Measurements from ENCODE around the gene SDHAF4. TPM values are rescaled to one million over a fixed set of nuclear protein-coding genes. Genes with fewer than 3 reads are reported as not detected.
"Not testable (repeated sequence)": the region's sequence is repeated elsewhere in the genome, so short reads cannot be mapped to it uniquely, and the experiment has no call there.

SDHAF4 gene
- total RNA-seq, 1 experiment from 2014 or later, result 13.1 TPM

- Mint-ChIP-seq H3K9me3 (ENCODE audit: unreplicated experiment) (no peaks in the 10 kb centered on the region), H3K4me1 (ENCODE audit: insufficient read depth, unreplicated experiment) (no peaks in the 10 kb centered on the region), H3K27ac (ENCODE audit: low read depth, unreplicated experiment) (no peak overlapping the region), H3K36me3 (ENCODE audit: insufficient read depth, unreplicated experiment) (peaks cover 6% of the 10 kb centered on the region), H3K27me3 (ENCODE audit: insufficient read depth, unreplicated experiment) (no peaks in the 10 kb centered on the region), H3K4me3 (ENCODE audit: unreplicated experiment) (no peak overlapping the region)
- ChIA-PET POLR2A (interaction anchor here (0.6 kb wide), 1 partner anchor 35 kb away, joined by 3 read pairs; no protein-coding TSS in a partner anchor), CTCF (interaction anchor here (0.6 kb wide), 1 partner anchor 20 kb away, joined by 3 read pairs; no protein-coding TSS in a partner anchor)
- TF ChIP-seq CTCF (IDR thresholded peaks at IDR 0.05; ENCODE audit: unreplicated experiment), result no peak
- BruUV-seq (replicated peaks), result no TSS peak
- DNase-seq (ENCODE audit: unreplicated experiment), result no peak
- intact Hi-C loops (cut with micrococcal nuclease), result no loop called here
Observed at GRCh38 chr6:70551566-70551965, 15.2 kb upstream of the SDHAF4 start.

- DNase-seq (ENCODE audit: unreplicated experiment); intact Hi-C loops (cut with micrococcal nuclease); H3K27me3 Mint-ChIP-seq (ENCODE audit: insufficient read depth, unreplicated experiment); H3K4me3 Mint-ChIP-seq (ENCODE audit: unreplicated experiment); H3K9me3 Mint-ChIP-seq (ENCODE audit: unreplicated experiment); BruUV-seq (replicated peaks); POLR2A ChIA-PET; H3K27ac Mint-ChIP-seq (ENCODE audit: low read depth, unreplicated experiment); H3K4me1 Mint-ChIP-seq (ENCODE audit: insufficient read depth, unreplicated experiment); H3K36me3 Mint-ChIP-seq (ENCODE audit: insufficient read depth, unreplicated experiment): not testable (repeated sequence)
- CTCF ChIA-PET, result interaction anchor here (0.6 kb wide), 1 partner anchor 21 kb away, joined by 3 read pairs; no protein-coding TSS in a partner anchor
Observed at GRCh38 chr6:70552286-70552940, 14.3 kb upstream of the SDHAF4 start.

- H3K4me1 Mint-ChIP-seq (ENCODE audit: insufficient read depth, unreplicated experiment), result no peaks in the 10 kb centered on the region
- no peak overlapping the region for H3K27ac Mint-ChIP-seq (ENCODE audit: low read depth, unreplicated experiment)
- BruUV-seq (replicated peaks), result no TSS peak
Observed at GRCh38 chr6:70552974-70553373, 13.8 kb upstream of the SDHAF4 start.

GRCh38 chr6:70557998-70558397, 8.7 kb upstream of the SDHAF4 start:
- TF ChIP-seq CTCF (IDR thresholded peaks at IDR 0.05; ENCODE audit: unreplicated experiment), result no peak
- BruUV-seq (replicated peaks), result no TSS peak
- H3K4me1 Mint-ChIP-seq (ENCODE audit: insufficient read depth, unreplicated experiment), result no peaks in the 10 kb centered on the region
- ChIA-PET CTCF (interaction anchor here (0.9 to 2.7 kb wide), 3 partner anchors 8 to 327 kb away, joined by 3 to 8 read pairs (median 8); partner anchors contain the start of gene SDHAF4), POLR2A (no interaction called here)
- no peak overlapping the region for H3K4me3 Mint-ChIP-seq (ENCODE audit: unreplicated experiment)
- intact Hi-C loops (cut with micrococcal nuclease), result no loop called here
- no peaks in the 10 kb centered on the region for H3K27me3 Mint-ChIP-seq (ENCODE audit: insufficient read depth, unreplicated experiment)
- no peak for DNase-seq (ENCODE audit: unreplicated experiment)
- H3K27ac Mint-ChIP-seq (ENCODE audit: low read depth, unreplicated experiment), result no peak overlapping the region
- H3K36me3 Mint-ChIP-seq (ENCODE audit: insufficient read depth, unreplicated experiment), result peaks cover 10% of the 10 kb centered on the region
- H3K9me3 Mint-ChIP-seq (ENCODE audit: unreplicated experiment), result no peaks in the 10 kb centered on the region

More at GRCh38 chr6:70552974-70553373, 13.8 kb upstream of the SDHAF4 start:
- intact Hi-C loops (cut with micrococcal nuclease), result no loop called here
- Mint-ChIP-seq H3K36me3 (ENCODE audit: insufficient read depth, unreplicated experiment) (peaks cover 6% of the 10 kb centered on the region), H3K27me3 (ENCODE audit: insufficient read depth, unreplicated experiment) (no peaks in the 10 kb centered on the region), H3K4me3 (ENCODE audit: unreplicated experiment) (no peak overlapping the region), H3K9me3 (ENCODE audit: unreplicated experiment) (no peaks in the 10 kb centered on the region)
- TF ChIP-seq CTCF (IDR thresholded peaks at IDR 0.05; ENCODE audit: unreplicated experiment), result no peak
- POLR2A ChIA-PET, result interaction anchor here (1.1 kb wide), 1 partner anchor 10 kb away, joined by 3 read pairs; no protein-coding TSS in a partner anchor
- CTCF ChIA-PET, result interaction anchor here (1.2 kb wide), 1 partner anchor 343 kb away, joined by 3 read pairs; no protein-coding TSS in a partner anchor
- DNase-seq (ENCODE audit: unreplicated experiment), result no peak

- CTCF ChIA-PET, result interaction anchor here (0.5 kb wide), 1 partner anchor 730 kb away, joined by 3 read pairs; no protein-coding TSS in a partner anchor
- intact Hi-C loops (cut with micrococcal nuclease); H3K27me3 Mint-ChIP-seq (ENCODE audit: insufficient read depth, unreplicated experiment); H3K36me3 Mint-ChIP-seq (ENCODE audit: insufficient read depth, unreplicated experiment); H3K4me1 Mint-ChIP-seq (ENCODE audit: insufficient read depth, unreplicated experiment); DNase-seq (ENCODE audit: unreplicated experiment); POLR2A ChIA-PET; H3K9me3 Mint-ChIP-seq (ENCODE audit: unreplicated experiment); H3K27ac Mint-ChIP-seq (ENCODE audit: low read depth, unreplicated experiment); H3K4me3 Mint-ChIP-seq (ENCODE audit: unreplicated experiment); BruUV-seq (replicated peaks): not testable (repeated sequence)
Observed at GRCh38 chr6:70562401-70562800, 4.3 kb upstream of the SDHAF4 start.
